Right kidney (tissue), 1 donor: Measurements from ENCODE around the gene CXCL8.
"Not testable (repeated sequence)": the region's sequence is repeated elsewhere in the genome, so short reads cannot be mapped to it uniquely, and the experiment has no call there.

Experiments
- DNase-seq: peaks from one replicate; pipeline ENCODE4 v3.0.0-alpha.2; 2016

Gene CXCL8

GRCh38 chr4:73743795-73744194 lies 3.4 kb downstream of the CXCL8 start:
- DNase-seq = no peak

- no peak for DNase-seq
Measured at GRCh38 chr4:73744203-73744602, 3.8 kb downstream of the CXCL8 start.

- DNase-seq = no peak
Measured at GRCh38 chr4:73750730-73751129, 10.4 kb downstream of the CXCL8 start.

- DNase-seq = no peak
Measured at GRCh38 chr4:73751166-73751565, 10.8 kb downstream of the CXCL8 start.

GRCh38 chr4:73751830-73752229 lies 11.5 kb downstream of the CXCL8 start:
- no peak for DNase-seq

GRCh38 chr4:73752424-73752823 lies 12.1 kb downstream of the CXCL8 start:
- no peak for DNase-seq

- DNase-seq = no peak
Measured at GRCh38 chr4:73753215-73753614, 12.8 kb downstream of the CXCL8 start.

GRCh38 chr4:73754934-73755333 lies 14.6 kb downstream of the CXCL8 start:
- DNase-seq = no peak

- DNase-seq = no peak
Measured at GRCh38 chr4:73759357-73759756, 19.0 kb downstream of the CXCL8 start.

GRCh38 chr4:73761856-73762255 lies 21.5 kb downstream of the CXCL8 start:
- DNase-seq = no peak

- DNase-seq = no peak
Measured at GRCh38 chr4:73762409-73762808, 22.0 kb downstream of the CXCL8 start.

GRCh38 chr4:73763877-73764276 lies 23.5 kb downstream of the CXCL8 start:
- DNase-seq = no peak

- no peak for DNase-seq
Measured at GRCh38 chr4:73764513-73764912, 24.1 kb downstream of the CXCL8 start.

- DNase-seq = no peak
Measured at GRCh38 chr4:73765296-73765695, 24.9 kb downstream of the CXCL8 start.

- no peak for DNase-seq
Measured at GRCh38 chr4:73770917-73771316, 30.5 kb downstream of the CXCL8 start.

GRCh38 chr4:73772363-73772762 lies 32.0 kb downstream of the CXCL8 start:
- DNase-seq = no peak

GRCh38 chr4:73774406-73774805 lies 34.0 kb downstream of the CXCL8 start:
- not testable (repeated sequence) for DNase-seq

GRCh38 chr4:73776321-73776729 lies 36.0 kb downstream of the CXCL8 start:
- DNase-seq = no peak

GRCh38 chr4:73777612-73778011 lies 37.2 kb downstream of the CXCL8 start:
- no peak for DNase-seq

- no peak for DNase-seq
Measured at GRCh38 chr4:73780243-73780642, 39.9 kb downstream of the CXCL8 start.

GRCh38 chr4:73780834-73781233 lies 40.5 kb downstream of the CXCL8 start:
- DNase-seq = no peak

- no peak for DNase-seq
Measured at GRCh38 chr4:73788411-73788810, 48.0 kb downstream of the CXCL8 start.
